HEK293 (cell line): Measurements from ENCODE around the gene APOBEC2.

ENCODE experiments used
- CTCF ChIA-PET: fragments of 350-600 bp; formaldehyde crosslinking; extraction: SDS; loops from one replicate; lab custom pipeline; 2021; ENCODE audit warnings: antibody characterized with exemption; lab: Yijun Ruan, JAX
- POLR2A ChIA-PET: fragments of 300-600 bp; formaldehyde crosslinking; extraction: SDS; loops from one replicate; lab custom pipeline; 2020; ENCODE audit warnings: antibody characterized with exemption, inconsistent platforms; lab: Yijun Ruan, JAX
- H3K27ac ChIP-seq: fragments of 200-500 bp; sonication (Bioruptor generic); 2 replicates; pipeline ENCODE4 v1.5.1; 2014; ENCODE audit warnings: low read depth, low read length, control low read depth, inconsistent platforms; ENCODE audit errors: extremely low read depth
- H3K36me3 ChIP-seq, 2 experiments: fragments of 200-500 bp in 1 of 2; sonication (Bioruptor generic) in 1 of 2; 1 replicate in 1 of 2; 2 replicates in 1 of 2; pipeline ENCODE4 v1.5.1; 2014 to 2017; ENCODE audit warnings: inconsistent platforms in 2 of 2, low read length in 2 of 2; ENCODE audit not compliant: control insufficient read depth in 2 of 2, insufficient read depth in 1 of 2
- H3K4me1 ChIP-seq: fragments of 200-500 bp; sonication (Bioruptor generic); 2 replicates; pipeline ENCODE4 v1.5.1; 2014; ENCODE audit warnings: mild to moderate bottlenecking, low read length, inconsistent platforms; ENCODE audit not compliant: control insufficient read depth, insufficient read depth
- H3K4me3 ChIP-seq: 2 replicates; pipeline ENCODE4 v1.5.1; 2011; ENCODE audit warnings: low read depth, mild to moderate bottlenecking, control low read depth, low read length, moderate library complexity
- H3K9me3 ChIP-seq: fragments of 200-500 bp; sonication (Bioruptor generic); 2 replicates; pipeline ENCODE4 v1.5.1; 2014; ENCODE audit warnings: low read depth, low read length, inconsistent platforms; ENCODE audit not compliant: control insufficient read depth, insufficient read depth
- FEZF1 ChIP-seq: fragments of 450-650 bp; formaldehyde crosslinking; IDR thresholded peaks from 2 replicates; pipeline ENCODE4 v1.5.1; 2016; ENCODE audit warnings: missing biosample characterization, missing genetic modification characterization
- GLI4 ChIP-seq: fragments of 450-650 bp; formaldehyde crosslinking; IDR thresholded peaks from 2 replicates; pipeline ENCODE4 v1.5.1; 2016; ENCODE audit warnings: missing biosample characterization, missing genetic modification characterization
- HOXC10 ChIP-seq: sonication (generic); formaldehyde crosslinking; IDR thresholded peaks from 2 replicates; pipeline ENCODE4 v1.8.1; 2023; ENCODE audit warnings: mild to moderate bottlenecking, missing genetic modification reagents
- MZF1 ChIP-seq: fragments of 450-650 bp; formaldehyde crosslinking; IDR thresholded peaks from 2 replicates; pipeline ENCODE4 v1.5.1; 2017; ENCODE audit warnings: missing biosample characterization, missing genetic modification characterization, borderline replicate concordance
- OVOL3 ChIP-seq: fragments of 450-650 bp; formaldehyde crosslinking; IDR thresholded peaks from 2 replicates; pipeline ENCODE4 v1.5.1; 2016; ENCODE audit warnings: missing biosample characterization, missing genetic modification characterization
- PRDM10 ChIP-seq: fragments of 450-650 bp; formaldehyde crosslinking; IDR thresholded peaks from 2 replicates; pipeline ENCODE4 v1.5.1; 2016; ENCODE audit warnings: missing biosample characterization, missing genetic modification characterization
- SCRT1 ChIP-seq: fragments of 450-650 bp; formaldehyde crosslinking; IDR thresholded peaks from 2 replicates; pipeline ENCODE4 v1.5.1; 2016; ENCODE audit warnings: missing biosample characterization, missing genetic modification characterization, borderline replicate concordance
- SP3 ChIP-seq: fragments of 450-650 bp; formaldehyde crosslinking; IDR thresholded peaks from 2 replicates; pipeline ENCODE4 v1.5.1; 2016; ENCODE audit warnings: missing biosample characterization, missing genetic modification characterization
- TCF7L2 ChIP-seq: IDR thresholded peaks from 2 replicates; pipeline ENCODE4 v1.6.1; 2011; ENCODE audit warnings: low read depth, mild to moderate bottlenecking, inconsistent platforms, low read length, moderate library complexity, borderline replicate concordance
- YY2 ChIP-seq: fragments of 450-650 bp; formaldehyde crosslinking; IDR thresholded peaks from 2 replicates; pipeline ENCODE4 v1.5.1; 2016; ENCODE audit warnings: missing biosample characterization, missing genetic modification characterization
- ZBTB11 ChIP-seq: fragments of 450-650 bp; formaldehyde crosslinking; conservative IDR thresholded peaks from 2 replicates; pipeline ENCODE4 v1.5.1; 2016; ENCODE audit warnings: low read depth, missing biosample characterization, missing genetic modification characterization
- ZBTB17 ChIP-seq: fragments of 450-650 bp; formaldehyde crosslinking; IDR thresholded peaks from 2 replicates; pipeline ENCODE4 v1.5.1; 2016; ENCODE audit warnings: missing biosample characterization, missing genetic modification characterization
- ZBTB26 ChIP-seq: fragments of 450-650 bp; formaldehyde crosslinking; optimal IDR thresholded peaks from 2 replicates; pipeline ENCODE3; 2016; ENCODE audit warnings: missing biosample characterization, mild to moderate bottlenecking, missing genetic modification characterization
- ZEB2 ChIP-seq: fragments of 450-650 bp; formaldehyde crosslinking; IDR thresholded peaks from 2 replicates; pipeline ENCODE4 v1.5.1; 2016; ENCODE audit warnings: missing biosample characterization, missing genetic modification characterization
- ZFP37 ChIP-seq: fragments of 450-650 bp; formaldehyde crosslinking; IDR thresholded peaks from 2 replicates; pipeline ENCODE4 v1.5.1; 2016; ENCODE audit warnings: missing biosample characterization, missing genetic modification characterization
- ZFP69B ChIP-seq: fragments of 450-650 bp; formaldehyde crosslinking; IDR thresholded peaks from 2 replicates; pipeline ENCODE4 v1.5.1; 2016; ENCODE audit warnings: missing biosample characterization, missing genetic modification characterization
- ZNF146 ChIP-seq: fragments of 450-650 bp; formaldehyde crosslinking; IDR thresholded peaks from 2 replicates; pipeline ENCODE4 v1.5.1; 2016; ENCODE audit warnings: missing biosample characterization, missing genetic modification characterization
- ZNF157 ChIP-seq: fragments of 450-650 bp; formaldehyde crosslinking; IDR thresholded peaks from 2 replicates; pipeline ENCODE4 v1.5.1; 2016; ENCODE audit warnings: missing biosample characterization, missing genetic modification characterization
- ZNF354C ChIP-seq: fragments of 450-650 bp; formaldehyde crosslinking; IDR thresholded peaks from 2 replicates; pipeline ENCODE4 v1.5.1; 2016; ENCODE audit warnings: missing biosample characterization, missing genetic modification characterization, low read depth, borderline replicate concordance
- ZNF514 ChIP-seq: fragments of 450-650 bp; formaldehyde crosslinking; IDR thresholded peaks from 2 replicates; pipeline ENCODE4 v1.5.1; 2016; ENCODE audit warnings: missing biosample characterization, missing genetic modification characterization
- ZNF521 ChIP-seq: fragments of 450-650 bp; formaldehyde crosslinking; IDR thresholded peaks from 2 replicates; pipeline ENCODE4 v1.5.1; 2017; ENCODE audit warnings: missing biosample characterization, mild to moderate bottlenecking, missing genetic modification characterization
- ZNF548 ChIP-seq: fragments of 450-650 bp; formaldehyde crosslinking; IDR thresholded peaks from 2 replicates; pipeline ENCODE4 v1.5.1; 2016; ENCODE audit warnings: missing biosample characterization, missing genetic modification characterization
- ZNF549 ChIP-seq: fragments of 450-650 bp; IDR thresholded peaks from 2 replicates; pipeline ENCODE4 v1.5.1; 2018; ENCODE audit warnings: missing biosample characterization, missing genetic modification characterization, mild to moderate bottlenecking, inconsistent platforms, moderate library complexity
- ZNF558 ChIP-seq: fragments of 450-650 bp; formaldehyde crosslinking; IDR thresholded peaks from 2 replicates; pipeline ENCODE4 v1.5.1; 2016; ENCODE audit warnings: missing biosample characterization, missing genetic modification characterization
- ZNF561 ChIP-seq: fragments of 450-650 bp; IDR thresholded peaks from 2 replicates; pipeline ENCODE4 v1.5.1; 2018; ENCODE audit warnings: missing biosample characterization, missing genetic modification characterization, borderline replicate concordance
- ZNF664 ChIP-seq: fragments of 450-650 bp; formaldehyde crosslinking; IDR thresholded peaks from 2 replicates; pipeline ENCODE4 v1.5.1; 2016; ENCODE audit warnings: missing biosample characterization, missing genetic modification characterization
- ZNF776 ChIP-seq: fragments of 450-650 bp; formaldehyde crosslinking; IDR thresholded peaks from 2 replicates; pipeline ENCODE4 v1.5.0; 2017; ENCODE audit warnings: missing biosample characterization, missing genetic modification characterization, borderline replicate concordance
- ZNF837 ChIP-seq: fragments of 450-650 bp; formaldehyde crosslinking; IDR thresholded peaks from 2 replicates; pipeline ENCODE4 v1.5.1; 2016; ENCODE audit warnings: missing biosample characterization, missing genetic modification characterization

Gene APOBEC2

GRCh38 chr6:41073203-41073967 is 20.4 kb downstream of the APOBEC2 start (continued):
- no peak for TF ChIP-seq OVOL3
- no peak; the same call in 1 of the 2 replicates for TF ChIP-seq GLI4 (tag by site-specific recombination)
- no peak for TF ChIP-seq TCF7L2
- 0 out of 2 replicates have a peak, but pooled peaks have one; percentile 36 for TF ChIP-seq ZFP69B (tag by site-specific recombination)
- peak; percentile 59; the same call in 1 of the 2 replicates for TF ChIP-seq ZNF549 (tag by site-specific recombination)
- TF ChIP-seq ZNF558 (tag by site-specific recombination) = no peak
- peak; percentile 46; the same call in 1 of the 2 replicates for TF ChIP-seq ZNF561 (tag by site-specific recombination)
- TF ChIP-seq ZNF776 (tag by site-specific recombination) = no peak
- peak; percentile 88 for TF ChIP-seq ZBTB26 (tag by site-specific recombination)
- 0 out of 2 replicates have a peak, but pooled peaks have one; percentile 23 for TF ChIP-seq YY2
- no peak; the same call in 1 of the 2 replicates for TF ChIP-seq PRDM10 (tag by site-specific recombination)
- TF ChIP-seq SP3 (tag by site-specific recombination) = peak; percentile 85
- TF ChIP-seq ZNF146 = 0 out of 2 replicates have a peak, but pooled peaks have one; percentile 37
- no peak for TF ChIP-seq ZNF548 (tag by site-specific recombination)
- no peak for TF ChIP-seq ZNF837 (tag by site-specific recombination)
- TF ChIP-seq ZNF521 (tag by site-specific recombination) = no peak
- TF ChIP-seq ZEB2 = peak; percentile 11; the same call in 1 of the 2 replicates
- no peak for TF ChIP-seq ZBTB17 (tag by site-specific recombination)
- TF ChIP-seq MZF1 (tag by site-specific recombination) = 0 out of 2 replicates have a peak, but pooled peaks have one; percentile 11

- peak overlapping the region; percentile 95 for H3K4me3 ChIP-seq
- peaks cover under 1 to 13% of the 10 kb centered on the region in 2 experiments; a peak in 1 of 3 replicates for H3K36me3 ChIP-seq
- ChIA-PET POLR2A (interaction anchor here (0.6 to 1.5 kb wide), 2 partner anchors 246 to 500 kb away, joined by 3 to 6 read pairs; no protein-coding TSS in a partner anchor), CTCF (interaction anchor here (0.7 to 2.4 kb wide), 3 partner anchors 9 to 246 kb away, joined by 3 to 11 read pairs (median 5); no protein-coding TSS in a partner anchor)
- 0 out of 2 replicates have a peak, but pooled peaks cover 2% of the 10 kb centered on the region for H3K4me1 ChIP-seq
- peak overlapping the region; percentile 94 for H3K27ac ChIP-seq
- H3K9me3 ChIP-seq = no peaks in the 10 kb centered on the region
- no peak for TF ChIP-seq SCRT1 (tag by site-specific recombination)
- TF ChIP-seq FEZF1 (tag by site-specific recombination) = peak; percentile 85
- TF ChIP-seq HOXC10 (CRISPR knock-in tag) = no peak
- no peak for TF ChIP-seq ZNF514 (tag by site-specific recombination)
- no peak for TF ChIP-seq ZFP37 (tag by site-specific recombination)
- TF ChIP-seq ZNF664 (tag by site-specific recombination) = no peak
- no peak for TF ChIP-seq ZNF837 (tag by site-specific recombination)
- no peak for TF ChIP-seq ZBTB11 (tag by site-specific recombination)
- peak; percentile 39; the same call in 1 of the 2 replicates for TF ChIP-seq ZEB2
- TF ChIP-seq ZNF157 (tag by site-specific recombination) = no peak
- no peak for TF ChIP-seq ZNF354C (tag by site-specific recombination)
These were observed 21.1 kb downstream of the APOBEC2 start for GRCh38 chr6:41073968-41074691.
